NCI-H460 (cell line): Measurements from ENCODE around the gene DAPK2. TPM values are rescaled to one million over a fixed set of nuclear protein-coding genes. Genes with fewer than 3 reads are reported as not detected.

ENCODE experiments used
- DNase-seq: peaks from one replicate; pipeline ENCODE4 v3.0.0-alpha.2; 2016; ENCODE audit warnings: low read depth; ENCODE audit errors: extremely low read depth
- total RNA-seq: library from RNA; depleted of rRNA; stranded (reverse); fragments of >200 nt; shearing (Covaris generic); gene quantifications from 2 replicates; pipeline ENCODE4 v1.2.3, GENCODE V29; 2014

Gene DAPK2
- total RNA-seq, 1 experiment from 2014 or later, result 0.47 TPM

DNA sequence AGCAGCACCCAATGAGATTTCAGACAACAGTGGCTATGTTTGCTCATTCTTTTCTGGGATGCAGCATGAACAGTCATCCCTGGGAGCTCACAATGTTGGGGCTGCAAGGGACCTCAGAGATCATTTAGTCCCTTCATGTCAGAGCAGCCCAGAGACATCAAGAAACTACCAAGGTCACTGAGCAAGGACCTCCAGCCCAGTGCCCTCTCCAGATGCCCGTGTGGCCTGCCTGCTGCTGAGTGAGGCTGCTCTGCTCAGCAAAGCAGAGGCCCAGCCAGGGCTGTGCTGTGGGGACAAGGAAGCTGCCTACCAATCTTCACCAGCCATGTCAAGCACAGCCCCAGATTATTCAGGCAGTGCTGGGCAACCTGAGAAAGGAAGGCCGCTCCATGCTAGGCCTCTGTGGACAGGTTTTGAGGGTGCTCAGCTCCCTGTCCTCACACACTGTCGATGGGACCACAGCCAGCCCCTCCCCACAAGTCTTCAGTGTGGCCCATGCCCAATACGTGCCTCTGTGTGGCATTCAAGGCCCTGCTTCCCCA is 99.7 kb downstream of the DAPK2 start:
- no peak for DNase-seq

DNA sequence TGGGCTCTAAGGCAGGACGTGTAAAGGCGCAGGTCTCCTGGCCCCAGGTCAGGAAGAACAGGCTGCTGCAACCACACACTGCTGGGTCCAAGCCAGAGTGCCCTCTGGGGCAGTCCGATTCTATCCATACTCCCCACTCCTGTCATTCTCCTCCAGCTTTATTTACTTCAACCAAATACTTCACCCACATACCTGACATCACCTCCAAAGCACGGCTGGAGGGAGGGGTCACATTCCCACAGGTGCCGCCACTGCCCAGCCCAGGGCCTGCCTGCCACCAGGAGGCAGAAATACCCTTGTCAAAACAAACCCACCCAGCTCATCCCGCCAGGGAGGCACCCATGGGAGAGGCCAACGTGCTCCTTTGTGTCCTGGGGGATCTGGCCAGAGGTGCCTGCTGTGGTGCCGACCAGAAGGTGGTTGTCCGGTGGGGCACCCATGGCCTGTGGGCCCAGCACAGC is 100.4 kb downstream of the DAPK2 start:
- DNase-seq, result no peak

DNA sequence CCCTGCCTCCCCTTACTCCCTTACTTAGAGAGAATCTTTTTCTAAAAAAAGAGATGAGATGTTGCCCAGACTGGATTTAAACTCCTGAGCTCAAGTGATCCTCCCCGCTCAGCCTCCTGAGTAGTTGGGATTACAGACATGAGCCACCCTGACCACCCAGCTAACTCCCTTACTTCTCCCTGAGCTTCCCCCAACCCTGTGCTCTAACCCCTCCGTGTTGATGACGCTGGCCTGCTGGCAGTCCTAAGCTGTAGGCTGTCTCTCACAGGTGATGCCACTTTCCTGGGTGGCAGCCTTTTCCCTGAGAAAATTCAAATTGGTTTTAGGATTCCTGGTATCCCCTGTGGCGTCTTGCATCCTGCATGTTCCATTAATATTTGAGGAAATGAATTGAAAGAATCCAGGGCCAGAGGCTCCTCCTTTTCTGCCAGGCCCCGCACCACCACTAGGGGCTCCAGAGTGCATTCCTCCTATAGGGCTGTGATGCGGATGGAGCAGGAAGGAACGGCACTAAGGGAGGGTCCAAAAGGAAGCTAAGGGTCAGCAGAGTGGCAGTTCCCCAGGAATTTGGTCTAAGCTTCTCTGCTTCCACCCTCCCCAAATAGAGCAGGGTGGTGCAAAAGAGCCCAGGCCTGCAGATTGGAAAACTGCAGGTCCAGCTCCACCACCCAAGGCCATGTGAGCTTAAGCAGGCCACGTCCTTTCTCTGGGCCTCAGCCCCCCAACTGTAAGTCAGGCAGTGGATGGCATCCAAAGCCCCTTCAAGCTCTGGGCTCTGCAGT is 101.1 kb downstream of the DAPK2 start:
- peak; percentile 52 for DNase-seq

DNA sequence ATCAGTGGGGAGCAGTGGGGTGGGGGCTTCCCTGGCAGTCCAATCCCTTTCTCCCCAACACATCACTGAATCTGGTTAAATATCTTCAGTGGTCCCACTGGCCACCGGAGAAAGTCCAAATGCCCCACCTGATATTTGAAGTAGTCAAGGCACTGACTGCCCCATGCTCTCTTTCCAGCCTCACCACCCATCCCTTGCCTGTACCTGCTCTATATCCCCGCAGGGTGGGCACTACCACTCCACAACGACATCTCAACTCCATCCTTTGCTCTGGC is 101.7 kb downstream of the DAPK2 start:
- no peak for DNase-seq

DNA sequence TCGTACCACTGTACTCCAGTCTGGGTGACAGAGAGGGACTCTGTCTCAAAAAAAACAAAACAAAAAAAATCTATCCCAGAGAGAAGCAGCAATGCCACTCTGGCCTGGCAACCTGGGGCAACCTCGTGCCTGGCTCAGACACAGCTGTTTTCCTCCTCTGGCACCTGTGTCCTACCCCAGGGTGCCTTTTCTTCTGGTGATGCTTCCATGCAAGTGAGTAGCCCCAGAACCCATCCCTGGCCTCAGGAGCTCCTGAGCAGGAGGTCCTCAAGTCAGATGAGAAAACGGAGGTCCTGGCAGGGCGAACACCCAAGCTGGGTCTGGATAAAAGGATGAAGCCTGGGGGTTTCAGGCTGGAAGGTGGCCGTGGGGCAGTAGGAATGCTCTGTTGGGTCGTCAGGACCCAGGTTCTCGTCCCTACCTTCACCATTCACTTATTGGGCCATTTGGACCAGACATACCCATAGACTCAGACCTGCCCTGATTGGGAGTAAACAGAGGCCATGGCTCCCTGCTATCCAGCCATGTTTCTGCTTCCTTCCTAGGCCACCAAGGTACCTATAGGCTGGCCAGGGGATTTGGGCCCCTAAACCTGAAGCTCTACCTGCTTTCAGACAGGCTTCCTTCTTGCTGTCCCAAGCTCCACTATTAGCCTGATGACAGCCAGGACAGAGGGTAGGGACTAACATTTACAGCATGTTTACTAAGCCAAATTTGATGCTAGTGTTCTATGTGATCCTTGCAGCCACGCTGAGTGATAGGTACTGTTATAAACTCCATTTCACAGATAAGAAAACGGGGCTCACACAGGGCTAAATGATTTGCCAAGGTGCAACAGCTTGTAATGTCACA is 102.2 kb downstream of the DAPK2 start:
- DNase-seq, result no peak

DNA sequence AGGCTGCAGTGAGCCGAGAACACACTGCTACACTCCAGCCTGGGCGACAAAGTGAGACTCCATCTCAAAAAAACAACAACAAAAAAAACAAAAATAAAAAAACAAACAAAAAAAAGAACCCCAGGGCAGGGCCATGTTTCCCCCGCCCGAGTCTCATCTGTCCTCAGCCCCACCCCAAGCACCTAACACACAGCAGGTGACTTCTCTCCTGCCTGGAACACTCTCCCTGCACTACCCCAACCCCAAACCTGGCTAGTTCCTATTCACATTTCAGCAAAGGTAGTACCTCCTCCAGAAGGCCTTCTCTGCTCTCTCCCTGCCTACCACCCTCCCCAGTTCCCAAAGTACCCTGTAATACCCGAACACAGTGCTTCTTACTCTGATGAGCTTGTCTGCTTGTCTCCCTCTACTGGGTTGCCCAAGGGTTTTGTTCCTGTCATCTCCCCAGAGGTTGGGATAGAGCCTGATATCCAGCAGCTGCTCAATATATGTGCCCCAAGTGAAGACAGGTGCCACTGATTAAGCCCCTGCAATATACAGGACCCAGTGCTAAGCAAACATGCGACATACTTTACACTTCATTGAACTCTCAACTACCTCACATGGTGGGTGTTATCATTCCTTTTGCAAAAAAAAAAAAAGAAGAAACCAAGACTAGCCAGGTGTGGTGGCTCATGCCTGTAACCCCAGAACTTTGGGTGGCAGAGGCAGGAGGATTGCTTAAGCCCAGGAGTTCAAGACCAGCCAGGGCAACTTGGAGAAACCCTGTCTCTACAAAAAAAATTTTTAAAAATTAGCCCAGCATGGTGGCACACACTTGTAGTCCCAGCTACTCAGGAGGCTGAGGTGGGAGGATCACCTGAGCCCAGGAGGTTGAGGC is 103.6 kb downstream of the DAPK2 start:
- no peak for DNase-seq

DNA sequence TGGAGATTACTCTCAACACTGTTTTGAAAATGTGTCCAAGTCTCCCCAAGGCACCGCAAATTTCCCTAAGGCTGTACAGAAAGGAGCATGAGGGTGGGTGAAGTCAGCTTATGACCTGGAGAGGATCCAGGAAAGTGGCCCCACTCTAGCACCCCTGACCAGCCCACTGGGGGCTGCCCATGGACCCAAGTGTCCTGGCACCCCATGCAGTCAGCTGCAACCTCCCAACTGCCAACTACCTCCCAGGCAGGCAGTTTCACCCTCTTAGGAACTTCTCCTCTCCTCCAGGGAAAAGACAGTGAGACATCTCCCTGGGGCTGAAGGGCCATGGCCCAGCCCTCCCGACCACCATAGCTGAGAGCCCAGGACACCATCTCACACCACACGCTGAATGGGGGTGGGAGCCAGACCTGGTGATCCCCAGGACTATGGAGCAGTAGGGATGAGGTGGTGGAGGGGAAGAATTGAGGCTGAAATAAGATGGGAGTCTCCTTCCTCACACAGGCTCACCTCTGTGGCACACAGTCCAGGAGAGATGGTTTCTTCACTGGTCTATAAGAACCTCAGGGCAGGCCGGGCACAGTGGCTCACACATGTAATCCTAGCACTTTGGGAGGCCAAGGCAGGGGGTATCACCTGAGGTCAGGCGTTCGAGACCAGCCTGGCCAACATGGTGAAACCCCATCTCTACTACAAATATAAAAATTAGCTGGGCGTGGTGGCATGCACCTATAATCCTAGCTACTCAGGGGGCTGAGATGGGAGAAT is 104.4 kb downstream of the DAPK2 start:
- DNase-seq, result no peak

DNA sequence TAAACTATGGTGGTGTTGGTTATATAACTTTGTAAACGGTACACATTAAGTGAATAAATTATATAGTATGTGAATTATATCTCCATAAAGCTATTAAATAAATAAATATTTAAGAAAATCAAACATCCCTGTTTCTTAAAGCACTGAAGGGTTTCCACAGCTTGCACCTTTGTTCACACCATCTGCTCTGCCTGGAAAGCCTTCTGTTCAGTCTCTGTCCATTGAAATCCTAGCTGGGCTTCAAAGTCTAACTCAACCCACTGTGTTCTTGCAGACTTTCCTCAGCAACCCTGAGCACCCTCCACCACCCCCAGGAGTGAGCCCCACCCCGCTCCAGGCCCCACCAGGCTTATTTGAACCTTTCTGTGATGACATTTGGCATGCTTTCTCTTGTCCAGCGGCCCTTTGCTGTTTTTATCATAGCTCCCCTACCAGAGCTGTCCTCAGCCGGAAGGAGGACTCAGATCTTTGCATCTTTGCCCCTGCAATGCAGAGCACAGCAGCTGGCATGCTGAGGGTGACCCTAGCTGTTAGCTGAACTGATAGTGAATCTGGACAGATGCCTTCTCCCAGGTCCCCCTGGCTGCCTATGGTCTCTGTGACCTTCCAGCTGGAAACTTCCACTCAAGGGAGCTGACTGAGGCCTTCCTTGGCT is 105.2 kb downstream of the DAPK2 start:
- DNase-seq, result no peak

DNA sequence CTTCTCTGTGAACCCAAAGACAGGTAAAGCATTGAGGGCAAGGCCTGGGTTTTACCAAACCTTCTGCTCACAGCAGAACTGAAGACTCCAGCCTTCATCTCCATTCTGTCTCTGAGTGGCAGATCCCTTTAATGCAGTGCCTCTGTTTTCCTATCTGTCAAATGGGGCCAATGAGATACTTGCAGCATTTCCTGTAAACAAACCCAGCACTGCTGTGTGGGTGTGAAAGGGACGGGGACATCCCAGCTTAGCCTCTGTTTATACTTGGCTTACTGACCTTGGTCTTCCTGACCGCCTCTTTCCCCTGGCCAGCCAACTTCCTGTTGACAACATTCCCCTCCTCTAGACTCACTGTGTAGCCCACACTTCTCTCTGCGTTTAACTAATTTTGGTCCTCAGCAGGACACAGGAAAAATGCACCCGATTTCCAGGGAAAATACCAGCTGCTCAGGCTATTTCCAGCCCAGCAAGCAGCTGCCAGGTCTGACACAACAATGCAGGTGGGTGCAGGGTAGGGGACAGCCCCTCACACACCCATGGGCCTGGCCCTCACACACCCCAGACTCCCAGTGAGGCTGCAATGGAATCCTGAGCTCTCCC is 106.7 kb downstream of the DAPK2 start:
- no peak for DNase-seq

DNA sequence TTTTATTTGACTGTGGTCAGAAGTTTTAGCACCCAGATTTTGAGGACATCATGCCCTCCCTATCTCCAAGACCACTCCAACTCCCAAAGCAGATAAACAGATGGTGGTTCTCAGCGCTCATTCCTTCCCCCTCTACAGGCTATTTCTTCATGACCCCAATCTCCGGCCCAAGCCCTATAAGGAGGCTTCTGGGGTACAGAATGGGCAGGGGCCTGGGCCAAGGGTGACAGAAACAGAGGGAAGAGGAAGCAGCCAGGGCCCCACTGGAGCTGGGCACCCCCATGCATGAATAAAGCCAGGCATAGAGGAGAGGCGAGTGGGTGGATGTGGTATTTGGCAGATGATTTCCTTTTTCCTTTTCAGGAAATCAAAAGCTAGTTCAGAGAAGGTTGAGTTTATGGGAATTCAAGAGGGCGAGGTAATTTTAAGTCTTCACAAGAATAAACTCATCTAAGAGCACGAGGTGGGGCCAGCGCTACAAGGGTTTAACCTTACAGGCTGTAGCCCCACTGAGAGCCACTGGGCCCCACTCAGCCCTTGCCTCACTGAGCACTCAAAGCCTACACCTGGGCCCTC is 107.7 kb downstream of the DAPK2 start:
- DNase-seq, result no peak

DNA sequence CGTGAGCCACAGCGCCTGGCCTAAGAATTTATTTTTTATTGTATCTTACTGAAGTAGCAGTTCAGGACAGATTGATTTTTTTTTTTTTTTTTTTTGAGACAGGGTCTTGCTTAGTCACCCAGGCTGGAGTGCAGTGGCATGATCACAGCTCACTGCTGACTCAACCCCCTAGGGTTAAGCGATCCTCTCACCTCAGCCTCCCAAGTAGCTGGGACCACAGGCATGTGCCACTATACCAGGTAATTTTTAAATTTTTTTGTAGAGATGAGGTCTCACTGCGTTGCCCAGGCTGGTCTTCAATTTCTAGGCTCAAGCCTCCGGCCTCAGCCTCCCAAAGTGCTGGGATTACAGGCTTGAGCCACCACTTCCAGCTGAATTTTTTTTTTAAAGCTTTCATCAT is 112.8 kb downstream of the DAPK2 start:
- peak; percentile 11 for DNase-seq

DNA sequence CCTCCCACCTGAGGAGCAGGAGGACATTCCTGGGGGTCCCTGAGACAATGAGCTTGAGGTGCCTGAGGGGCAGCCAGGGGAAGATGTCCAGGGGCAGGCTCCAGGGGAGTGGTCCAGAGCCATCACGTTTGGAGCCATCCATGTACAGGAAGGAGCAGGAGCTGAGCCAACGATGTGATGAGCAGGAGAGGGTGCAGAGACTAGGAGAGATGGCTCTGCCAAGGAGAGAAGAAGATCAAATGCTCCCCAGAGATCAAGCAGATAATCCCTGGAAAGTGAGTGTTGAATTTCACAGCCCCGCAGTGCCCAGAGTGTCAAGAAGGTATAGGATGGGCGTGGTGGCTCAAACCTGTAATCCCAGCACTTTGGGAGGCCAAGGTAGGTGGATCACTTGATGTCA is 114.7 kb downstream of the DAPK2 start:
- no peak for DNase-seq

DNA sequence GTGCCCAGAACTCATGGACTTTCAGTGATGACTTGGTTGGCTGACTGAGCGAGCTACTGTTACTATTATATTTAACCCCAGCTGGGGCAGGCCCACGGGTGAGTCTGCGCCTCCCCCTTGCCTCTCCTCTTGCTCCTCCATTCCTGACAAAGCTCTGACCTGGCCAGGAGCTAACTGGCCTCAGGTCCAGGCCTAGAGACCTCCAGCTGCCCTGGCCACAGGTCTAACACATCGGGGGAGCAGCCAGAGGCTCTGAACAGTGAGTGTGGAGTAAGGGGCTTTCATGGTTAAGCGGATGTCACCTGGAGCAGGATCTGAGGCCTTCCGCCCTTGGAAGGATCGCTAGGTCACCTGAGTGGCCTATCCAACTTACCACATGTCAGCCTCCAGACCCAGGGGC is 116.3 kb downstream of the DAPK2 start:
- no peak for DNase-seq

DNA sequence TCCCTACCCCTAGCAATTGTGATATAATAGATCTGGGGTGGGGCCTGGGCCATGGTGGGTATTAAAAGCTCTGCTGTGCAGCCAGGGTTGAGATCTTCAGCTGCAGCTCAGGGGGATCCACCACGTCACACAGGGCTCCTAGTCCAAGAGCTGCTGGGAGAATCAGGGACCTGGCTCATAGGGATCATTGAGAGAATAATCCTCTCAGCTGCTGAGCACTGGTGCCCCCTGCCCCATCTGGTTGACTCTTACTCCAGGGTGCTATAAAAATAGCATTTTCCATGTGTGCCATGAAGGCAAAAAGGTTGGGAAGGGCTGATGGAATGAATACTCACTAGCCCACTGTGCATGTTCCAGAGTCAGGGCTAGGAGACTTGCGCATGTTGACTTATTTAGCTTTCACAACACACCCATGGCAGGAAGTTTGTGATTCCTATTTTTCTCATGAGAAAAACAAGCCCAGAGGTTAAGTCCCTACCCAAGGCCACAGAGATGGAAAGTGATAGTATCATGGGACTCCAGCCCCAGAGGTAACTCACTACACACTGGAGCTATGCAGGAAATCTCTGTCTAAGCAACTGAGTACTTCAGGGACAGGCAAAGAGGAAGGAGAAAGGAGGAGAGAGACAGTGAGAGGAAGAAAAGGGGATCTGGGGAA is 118.0 kb downstream of the DAPK2 start:
- no peak for DNase-seq

DNA sequence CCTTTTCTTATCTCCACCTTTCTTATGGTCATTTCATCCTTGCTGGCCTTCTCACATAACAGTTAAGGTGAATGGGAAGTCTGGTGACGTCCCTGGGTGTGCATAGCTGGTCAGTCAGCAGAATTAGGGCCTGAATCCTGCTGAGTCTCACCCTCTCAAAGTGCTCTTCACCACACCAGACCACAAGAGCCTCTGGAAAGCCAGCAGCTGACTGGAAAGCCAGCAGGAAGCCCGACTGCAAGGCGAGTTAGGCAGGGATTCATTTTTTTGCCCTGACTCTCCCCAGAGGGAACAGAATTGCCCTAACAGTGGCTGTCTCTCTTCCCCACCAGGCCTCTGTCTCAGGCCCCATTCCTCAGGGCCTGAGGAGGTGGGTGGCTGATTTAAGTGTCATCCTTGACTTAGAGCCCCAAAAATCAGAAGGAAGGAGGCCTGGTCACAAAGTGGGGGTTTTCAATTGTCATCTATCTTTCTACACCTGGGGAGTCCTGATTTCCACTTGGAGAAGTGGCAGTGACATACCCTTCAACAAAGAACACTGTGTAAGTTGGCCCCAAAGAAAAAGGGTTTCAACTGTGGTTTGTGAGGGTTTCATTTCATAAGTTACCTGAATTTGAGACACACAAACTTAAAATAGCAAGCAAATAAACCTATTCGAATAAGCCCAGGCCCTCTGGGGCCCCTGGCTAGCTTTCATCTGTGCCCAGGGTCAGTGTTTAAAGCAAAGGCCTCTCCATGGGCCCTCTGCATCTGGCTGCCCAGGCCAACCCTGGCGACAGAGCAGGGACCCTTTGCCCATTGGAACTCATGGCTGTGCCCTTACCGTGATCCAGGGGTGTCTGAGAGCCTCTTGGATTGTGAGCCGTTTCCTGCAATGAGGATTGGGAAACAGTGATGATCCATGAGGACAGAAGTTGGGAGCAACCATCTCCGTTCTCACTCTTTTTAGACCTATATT is 122.0 kb downstream of the DAPK2 start:
- no peak for DNase-seq

DNA sequence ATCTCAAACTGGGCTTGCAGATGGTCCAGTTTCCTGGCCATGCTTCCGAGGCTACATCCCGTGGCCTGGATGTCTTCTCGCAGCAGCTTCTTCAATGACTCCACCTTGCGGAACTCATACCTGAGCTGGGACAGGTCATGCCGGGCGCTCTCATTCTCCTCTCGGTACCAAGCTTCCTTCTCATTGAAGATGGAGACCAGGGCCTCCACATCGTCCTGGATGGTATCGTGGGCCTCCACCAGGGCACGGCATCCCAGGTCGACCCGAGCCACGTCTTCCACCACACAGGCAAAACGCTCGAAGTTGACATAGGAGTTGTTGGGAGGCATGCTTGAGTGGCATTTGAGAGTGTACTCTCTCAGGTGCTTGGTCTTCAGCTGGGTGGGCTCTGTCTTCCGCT is 123.4 kb downstream of the DAPK2 start:
- no peak for DNase-seq

DNA sequence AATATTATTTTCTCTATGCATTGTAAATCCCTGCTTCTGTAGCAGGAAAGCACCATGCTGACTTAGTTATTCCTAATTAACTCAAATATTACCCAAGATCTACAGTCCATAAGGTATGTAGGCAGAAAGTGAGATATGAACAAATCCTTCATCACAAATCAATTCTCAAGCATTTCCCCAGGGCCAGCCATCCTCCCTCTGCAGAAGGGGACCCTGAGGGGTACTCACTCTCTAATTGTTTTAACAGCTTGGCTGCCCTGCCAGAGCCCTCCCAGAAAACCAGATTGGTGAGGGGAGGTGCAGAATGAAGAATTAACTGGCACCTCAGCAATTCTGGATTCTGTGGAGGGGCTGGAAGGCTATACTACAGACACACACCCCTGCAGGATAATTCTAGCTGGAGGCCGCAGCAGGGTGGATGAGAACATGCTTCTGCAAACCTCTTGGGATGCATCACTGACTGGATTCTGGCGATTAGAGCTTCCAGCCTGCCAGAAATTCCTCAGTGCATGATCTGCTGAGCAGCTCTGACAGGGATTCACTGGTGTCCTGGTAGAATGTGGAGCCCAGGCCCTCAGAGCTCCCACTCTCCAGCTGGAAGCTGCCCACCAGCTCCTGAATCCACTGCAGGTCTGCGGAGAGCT is 123.9 kb downstream of the DAPK2 start:
- no peak for DNase-seq
